Testis (tissue), 2 donors: ENCODE data around the gene CCDC201.
"Not testable (repeated sequence)": the region's sequence is repeated elsewhere in the genome, so short reads cannot be mapped to it uniquely, and the experiment has no call there.

Experiments used
- POLR2A ChIP-seq: fragments of 450-650 bp; IDR thresholded peaks from one replicate; pipeline ENCODE4 v1.6.1; 2017; ENCODE audit warnings: antibody characterized with exemption, mild to moderate bottlenecking, moderate library complexity
- TF ChIP-seq, protein P1 (sequence below), 3 experiments: fragments of 450-650 bp in 2 of 3; fragments of 200-600 bp in 1 of 3; sonication (generic) in 1 of 3; IDR thresholded peaks; one replicate each; pipeline ENCODE4 v1.5.1; 2016 to 2019; ENCODE audit warnings: antibody characterized with exemption in 3 of 3, mild to moderate bottlenecking in 2 of 3, moderate library complexity in 1 of 3

DNA sequence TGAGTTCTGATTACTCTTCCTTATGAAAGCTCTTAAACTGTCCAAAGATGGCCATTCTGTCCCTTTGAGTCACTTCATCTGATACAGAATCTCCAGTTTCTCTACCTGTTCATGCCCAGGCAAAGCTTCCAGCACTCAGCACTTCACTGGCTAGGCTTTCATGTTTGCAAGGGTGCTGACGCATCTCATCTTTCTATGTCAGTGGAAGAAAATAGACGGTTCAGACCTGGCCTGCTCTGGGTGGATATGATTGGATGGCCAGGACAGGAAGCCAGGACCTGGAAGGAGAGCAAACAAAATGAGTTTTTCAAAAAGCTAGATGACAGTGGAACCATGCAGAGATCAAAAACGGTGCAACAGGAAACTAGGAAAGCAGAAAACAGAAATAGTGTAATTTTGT is 17.2 kb downstream of the CCDC201 start:
- not testable (repeated sequence) for TF ChIP-seq POLR2A
- TF ChIP-seq, protein P1, sequence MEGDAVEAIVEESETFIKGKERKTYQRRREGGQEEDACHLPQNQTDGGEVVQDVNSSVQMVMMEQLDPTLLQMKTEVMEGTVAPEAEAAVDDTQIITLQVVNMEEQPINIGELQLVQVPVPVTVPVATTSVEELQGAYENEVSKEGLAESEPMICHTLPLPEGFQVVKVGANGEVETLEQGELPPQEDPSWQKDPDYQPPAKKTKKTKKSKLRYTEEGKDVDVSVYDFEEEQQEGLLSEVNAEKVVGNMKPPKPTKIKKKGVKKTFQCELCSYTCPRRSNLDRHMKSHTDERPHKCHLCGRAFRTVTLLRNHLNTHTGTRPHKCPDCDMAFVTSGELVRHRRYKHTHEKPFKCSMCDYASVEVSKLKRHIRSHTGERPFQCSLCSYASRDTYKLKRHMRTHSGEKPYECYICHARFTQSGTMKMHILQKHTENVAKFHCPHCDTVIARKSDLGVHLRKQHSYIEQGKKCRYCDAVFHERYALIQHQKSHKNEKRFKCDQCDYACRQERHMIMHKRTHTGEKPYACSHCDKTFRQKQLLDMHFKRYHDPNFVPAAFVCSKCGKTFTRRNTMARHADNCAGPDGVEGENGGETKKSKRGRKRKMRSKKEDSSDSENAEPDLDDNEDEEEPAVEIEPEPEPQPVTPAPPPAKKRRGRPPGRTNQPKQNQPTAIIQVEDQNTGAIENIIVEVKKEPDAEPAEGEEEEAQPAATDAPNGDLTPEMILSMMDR (IDR thresholded peaks at IDR 0.05), result not testable (repeated sequence)
